ENCODE measurements around the gene SRPRB. TPM values are rescaled to one million over a fixed set of nuclear protein-coding genes. Genes with fewer than 3 reads are reported as not detected.

Gene SRPRB, protein sequence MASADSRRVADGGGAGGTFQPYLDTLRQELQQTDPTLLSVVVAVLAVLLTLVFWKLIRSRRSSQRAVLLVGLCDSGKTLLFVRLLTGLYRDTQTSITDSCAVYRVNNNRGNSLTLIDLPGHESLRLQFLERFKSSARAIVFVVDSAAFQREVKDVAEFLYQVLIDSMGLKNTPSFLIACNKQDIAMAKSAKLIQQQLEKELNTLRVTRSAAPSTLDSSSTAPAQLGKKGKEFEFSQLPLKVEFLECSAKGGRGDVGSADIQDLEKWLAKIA
- total RNA-seq = 40.1 and 49.5 TPM in 2 replicates

- peak; percentile 65 for DNase-seq (ENCODE audit: extremely low read depth, low read depth, low spot score)
Measured at GRCh38 chr3:133805702-133806475, at the start of gene SRPRB. Gene SRPRB, plus strand, starts transcription at chr3:133805815. Its CDS starts 34 bp downstream, at chr3:133805849.

DNA sequence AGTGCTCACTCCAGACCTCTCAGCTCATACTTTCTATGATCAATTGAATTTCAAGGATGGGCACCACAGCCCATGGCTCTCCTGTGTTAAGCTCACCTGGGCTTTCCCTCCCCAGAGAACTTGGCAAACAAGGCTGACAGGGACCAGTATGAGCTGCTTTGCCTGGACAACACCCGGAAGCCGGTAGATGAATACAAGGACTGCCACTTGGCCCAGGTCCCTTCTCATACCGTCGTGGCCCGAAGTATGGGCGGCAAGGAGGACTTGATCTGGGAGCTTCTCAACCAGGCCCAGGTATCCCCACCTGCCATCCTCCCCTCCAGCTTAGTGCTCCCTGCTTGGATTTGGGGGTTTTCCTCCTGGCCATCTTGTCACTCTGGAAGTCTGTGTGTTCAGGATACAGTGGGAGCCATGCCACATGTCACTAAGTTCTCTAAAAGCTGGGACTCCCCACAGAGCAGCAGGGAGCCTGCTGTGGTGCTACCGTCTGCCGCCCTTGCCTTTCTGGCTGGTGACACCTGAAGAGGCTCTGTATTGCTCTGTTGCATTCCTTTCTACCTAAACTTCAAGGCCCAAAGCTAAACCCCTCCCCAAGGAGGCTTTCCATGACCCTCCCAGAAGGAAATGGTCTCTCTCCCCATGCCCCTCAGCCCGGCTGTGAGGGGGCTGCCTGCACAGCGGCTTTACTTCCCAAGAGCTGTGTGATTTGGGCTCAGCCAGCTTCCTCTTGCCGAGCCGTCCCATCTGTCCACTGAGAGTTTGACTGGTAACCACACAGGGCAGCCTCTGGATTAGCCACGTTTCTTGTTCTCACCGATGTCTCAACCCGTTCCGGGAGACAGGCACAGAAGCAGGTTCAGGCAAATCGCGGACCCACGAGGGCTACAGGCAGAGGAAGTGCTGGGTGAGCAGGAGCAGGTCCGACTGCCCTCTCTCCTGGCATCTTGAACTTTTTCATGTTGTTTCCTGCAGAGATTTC lies 48.6 kb upstream of the SRPRB start:
- DNase-seq (ENCODE audit: extremely low read depth, low read depth, low spot score) = no peak

- DNase-seq (ENCODE audit: extremely low read depth, low read depth, low spot score) = no peak
Measured at GRCh38 chr3:133757701-133758567, 47.7 kb upstream of the SRPRB start.

- DNase-seq (ENCODE audit: extremely low read depth, low read depth, low spot score) = no peak
Measured at GRCh38 chr3:133758568-133758928, 47.1 kb upstream of the SRPRB start.

GRCh38 chr3:133758964-133759739 lies 46.5 kb upstream of the SRPRB start:
- no peak for DNase-seq (ENCODE audit: extremely low read depth, low read depth, low spot score)

DNA sequence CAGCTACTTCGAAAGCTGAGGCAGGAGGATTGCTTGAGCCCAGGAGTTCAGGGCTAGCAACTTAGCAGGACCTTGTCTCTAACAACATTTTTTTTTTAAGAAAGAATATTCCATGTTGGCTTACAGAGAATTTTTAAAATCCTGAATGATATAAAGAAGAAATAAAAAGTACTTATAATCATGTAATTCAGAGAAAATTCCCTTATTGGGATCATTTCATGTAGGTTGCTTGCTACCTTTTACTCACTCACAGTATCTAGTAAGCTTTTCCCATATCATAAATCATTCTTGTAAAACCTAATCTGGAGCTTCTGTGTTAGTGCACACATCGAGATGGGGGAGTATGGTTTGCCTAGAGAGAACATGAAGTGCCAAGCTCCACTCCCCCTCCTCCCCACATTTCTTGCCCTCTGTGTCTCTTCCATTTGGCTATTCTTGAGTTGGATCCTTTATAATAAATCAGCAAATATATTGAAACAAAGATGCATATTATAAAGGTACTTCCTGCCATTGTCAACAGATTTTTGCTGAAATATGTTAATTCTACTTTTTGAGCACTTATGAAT lies 45.8 kb upstream of the SRPRB start:
- no peak for DNase-seq (ENCODE audit: extremely low read depth, low read depth, low spot score)

- DNase-seq (ENCODE audit: extremely low read depth, low read depth, low spot score) = no peak
Measured at GRCh38 chr3:133760916-133761315, 44.7 kb upstream of the SRPRB start.

DNA sequence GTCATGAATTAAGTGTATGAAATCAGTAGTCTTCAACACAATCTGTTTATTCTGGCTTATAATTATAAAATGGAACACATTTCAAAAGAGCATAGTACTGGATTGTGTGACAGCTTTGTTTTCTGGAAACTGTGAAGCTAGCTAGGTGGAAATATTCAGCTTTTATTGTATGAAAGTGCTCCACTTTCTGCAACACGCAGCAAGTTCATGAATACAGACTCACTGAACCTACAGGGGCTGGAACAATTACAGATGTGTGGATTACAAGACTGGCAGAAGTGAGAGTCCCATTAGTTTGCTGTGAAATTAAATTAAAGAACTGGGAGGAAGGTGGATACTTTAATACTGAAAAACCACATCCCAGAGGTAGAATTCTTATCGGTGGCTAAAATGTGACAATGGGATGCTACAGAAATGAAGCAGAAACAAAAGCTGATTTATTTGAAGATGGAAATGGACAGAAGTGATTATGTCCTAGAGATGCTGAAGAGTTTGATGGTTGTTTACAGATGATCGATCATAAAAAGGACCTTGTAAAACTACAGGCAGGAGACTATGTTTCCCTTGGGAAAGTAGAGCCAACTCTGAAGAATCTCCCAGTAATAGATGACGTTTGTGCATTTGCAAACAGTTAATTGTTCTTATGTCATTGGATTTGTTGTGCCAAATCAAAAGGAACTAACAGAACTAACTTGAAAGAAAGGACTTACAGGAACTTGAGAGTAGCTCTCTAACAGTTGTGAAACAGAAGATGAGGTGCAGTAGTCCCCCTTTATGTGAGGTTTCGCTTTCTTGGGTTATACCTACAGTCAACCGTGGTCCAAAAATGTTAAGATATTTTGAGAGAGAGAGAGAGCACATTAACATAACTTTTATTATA lies 43.8 kb upstream of the SRPRB start:
- no peak for DNase-seq (ENCODE audit: extremely low read depth, low read depth, low spot score)

- no peak for DNase-seq (ENCODE audit: extremely low read depth, low read depth, low spot score)
Measured at GRCh38 chr3:133762539-133762938, 43.1 kb upstream of the SRPRB start.

- no peak for DNase-seq (ENCODE audit: extremely low read depth, low read depth, low spot score)
Measured at GRCh38 chr3:133763797-133764683, 41.6 kb upstream of the SRPRB start.

GRCh38 chr3:133765256-133765655 lies 40.4 kb upstream of the SRPRB start:
- no peak for DNase-seq (ENCODE audit: extremely low read depth, low read depth, low spot score)

- no peak for DNase-seq (ENCODE audit: extremely low read depth, low read depth, low spot score)
Measured at GRCh38 chr3:133767607-133768006, 38.0 kb upstream of the SRPRB start.

DNA sequence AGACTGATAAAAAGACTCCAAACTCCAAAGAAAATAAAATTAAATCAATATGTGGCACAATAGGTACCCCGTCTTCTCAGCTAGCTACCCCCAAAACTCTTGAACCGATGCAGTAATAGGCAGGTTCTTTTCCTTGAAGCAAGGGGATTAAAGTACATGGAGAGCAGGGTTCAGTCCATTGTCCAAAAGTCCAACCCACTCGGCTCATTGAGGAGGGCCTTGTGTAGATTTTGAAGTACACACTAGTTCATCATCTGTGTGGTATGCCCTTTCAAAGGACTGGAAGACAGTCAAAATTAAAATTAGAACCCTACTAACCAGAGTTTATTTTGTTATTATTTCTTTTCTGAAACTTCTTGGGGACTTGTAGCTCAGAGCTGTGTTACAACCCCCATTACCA lies 36.1 kb upstream of the SRPRB start:
- DNase-seq (ENCODE audit: extremely low read depth, low read depth, low spot score) = no peak

DNA sequence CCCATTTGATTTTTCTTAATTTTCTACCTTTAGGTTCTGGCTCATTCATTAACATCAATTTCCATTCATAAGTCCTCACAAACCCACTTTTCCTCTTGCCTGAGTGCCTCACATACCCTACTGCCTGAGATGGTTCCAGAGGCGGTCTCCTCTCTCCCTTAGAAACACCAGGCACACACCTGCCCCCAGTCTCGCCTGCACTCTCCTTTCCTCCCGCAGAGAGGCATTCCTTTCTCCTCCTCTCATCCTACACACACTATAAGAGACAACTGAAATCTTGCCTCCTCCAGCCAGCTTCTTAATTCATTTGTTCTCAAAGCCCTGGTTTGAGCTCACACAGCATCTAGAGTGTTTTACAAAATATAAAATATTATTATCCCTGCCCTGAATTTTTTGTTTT lies 31.9 kb upstream of the SRPRB start:
- no peak for DNase-seq (ENCODE audit: extremely low read depth, low read depth, low spot score)

GRCh38 chr3:133775309-133775708 lies 30.3 kb upstream of the SRPRB start:
- DNase-seq (ENCODE audit: extremely low read depth, low read depth, low spot score) = no peak

DNA sequence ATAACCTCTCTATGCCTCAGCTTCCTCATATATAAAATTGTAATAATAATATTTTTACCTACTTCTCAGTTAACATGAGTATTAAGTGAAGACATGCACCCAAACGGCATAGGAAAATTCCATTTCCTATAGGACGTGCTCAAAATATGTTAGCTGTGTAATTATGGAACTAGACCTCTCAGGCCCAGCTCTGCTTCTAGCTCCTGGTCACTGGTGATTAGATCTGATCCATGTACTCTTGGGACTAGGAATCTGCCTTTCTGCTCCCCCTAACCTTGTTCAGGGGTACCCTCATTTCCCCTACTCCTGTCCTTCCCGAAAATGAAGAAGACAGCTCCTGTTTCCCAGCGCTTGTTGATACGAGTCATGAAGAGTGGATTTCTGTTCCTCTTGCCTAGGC lies 29.8 kb upstream of the SRPRB start:
- no peak for DNase-seq (ENCODE audit: extremely low read depth, low read depth, low spot score)

- DNase-seq (ENCODE audit: extremely low read depth, low read depth, low spot score) = no peak
Measured at GRCh38 chr3:133776794-133777438, 28.7 kb upstream of the SRPRB start.

Data from glomerular endothelial cell (primary cell).